ENCODE measurements around the gene PIK3R5.

DNA sequence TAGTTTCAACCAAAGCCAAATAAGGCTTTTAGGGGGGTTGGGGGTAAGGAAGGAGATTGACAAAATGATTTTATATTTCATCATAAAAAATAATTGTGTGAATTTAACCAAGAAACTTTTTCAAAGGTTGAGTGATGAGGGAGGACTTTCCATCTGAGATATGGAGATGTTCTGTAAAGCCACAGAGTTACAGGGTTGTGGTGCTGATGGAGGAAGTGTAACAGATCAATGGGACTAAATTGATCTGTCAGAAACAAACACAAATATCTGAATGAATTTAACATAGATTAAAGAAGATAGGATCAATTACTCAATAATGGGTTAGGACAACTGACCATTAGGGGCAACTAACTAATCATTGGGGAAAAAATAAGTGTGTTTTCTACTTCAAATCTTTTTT is 14.2 kb upstream of the PIK3R5 start:
- no peak for TF ChIP-seq POLR2A (IDR thresholded peaks at IDR 0.05)
- TF ChIP-seq CTCF (IDR thresholded peaks at IDR 0.05) = no peak
